Pancreas (tissue), 10 donors: ENCODE results near the gene POSTN. TPM values are rescaled to one million over a fixed set of nuclear protein-coding genes. Genes with fewer than 3 reads are reported as not detected.
A peak's percentile ranks its signal among the peaks of the same experiment; 100 is the strongest.

ENCODE experiments used
- ATAC-seq, 4 donors: fragments of 200-7000 bp; cut with Tn5 transposase; one replicate each; pipeline versions ENCODE4 v1.8.0 to v1.9.1; 2020; ENCODE audit warnings: mild to moderate bottlenecking in 4 of 4, moderate library complexity in 4 of 4
- DNase-seq, 6 donors: peaks; one replicate each; pipeline ENCODE4 v3.0.0-alpha.2; 2020
- FAIRE-seq: peaks from 2 replicates; lab custom pipeline; 2012; peaks lifted over from hg19 to GRCh38; lab: Jason Lieb, UNC
- H3K27ac ChIP-seq, 4 donors: fragments of 200-600 bp; sonication (generic); 1 replicate in 3 of 4; 2 replicates in 1 of 4; pipeline versions ENCODE4 v1.5.0 to v1.8.0; 2020
- H3K27me3 ChIP-seq, 4 donors: fragments of 200-600 bp; one replicate each; pipeline ENCODE4 v1.8.0; 2021
- H3K36me3 ChIP-seq, 3 donors: fragments of 200-600 bp; sonication (generic) in 1 of 3; one replicate each; pipeline versions ENCODE4 v1.5.0 to v1.8.0; 2020 to 2021
- H3K4me1 ChIP-seq, 3 donors: fragments of 200-600 bp; one replicate each; pipeline ENCODE4 v1.8.0; 2021
- H3K4me3 ChIP-seq, 4 donors: fragments of 200-600 bp; sonication (generic) in 2 of 4; one replicate each; pipeline versions ENCODE4 v1.5.0 to v1.8.0; 2020 to 2021
- H3K9me3 ChIP-seq, 4 donors: fragments of 200-600 bp; one replicate each; pipeline ENCODE4 v1.8.0; 2021
- CTCF ChIP-seq, 4 donors: fragments of 200-600 bp; sonication (generic) in 3 of 4; IDR thresholded peaks; one replicate each; pipeline versions ENCODE4 v1.5.0 to v1.8.0; 2021; ENCODE audit warnings: antibody characterized with exemption in 4 of 4
- WGBS, 2 donors: extraction: QIAGEN DNeasy Blood & Tissue Kit; methylation state at CpG; one replicate each; pipeline ENCODE4 v1.1.7; 2013; 5-methylcytosine and 5-hydroxymethylcytosine counted together
- intact Hi-C, 3 donors: fragments of 100-400 bp; cut with DNase I; formaldehyde crosslinking; loops; one replicate each; pipeline versions ENCODE4 v1.11.1 to v1.14.2; 2022
- polyA plus RNA-seq, 2 donors: library from polyadenylated mRNA; stranded (reverse); fragments of 200-250 nt; gene quantifications; one replicate each; pipeline ENCODE4 v1.2.3, GENCODE V29; 2013
- total RNA-seq, 6 donors: library from RNA; stranded (reverse); fragmentation: NEBNext Ultra II Directional in 4 of 6; extraction: Animal tissue kit (Norgen Biotek cat#: 25700) in 4 of 6; gene quantifications; one replicate each; pipeline versions ENCODE4 v1.2.1 to v1.2.4, GENCODE V29; 2021 to 2023
- donor health status: healthy with polysubstance abuse.
- donor health status: DM: no; HTN: no; CAD: no; lungs with moderate emphysema.
- donor health status: DM: no; HTN: no; CAD: no.
- donor health status: control.
- donor health status: control.
- donor health status: Bipolar disorder and iron deficiency.
- donor health status: DM: yes; HTN: yes; CAD: no.
- donor health status: DM: no; HTN: no; CAD: no.
- donor health status: DM: no; HTN: no; CAD: no.
- donor health status: DM: yes; HTN: yes; CAD: no.

Gene POSTN
- total and polyA plus RNA-seq, 8 donors = 0.24 to 41.6 (median 2.4) TPM

GRCh38 chr13:37621811-37622361 lies 23.3 kb upstream of the POSTN start:
- TF ChIP-seq CTCF (IDR thresholded peaks at IDR 0.05) = no peak
- ATAC-seq = peak in 1 of 4 donors; percentile 11
- Histone ChIP-seq H3K4me3 (no peak overlapping the region), H3K27me3 (no peaks in the 10 kb centered on the region), H3K4me1 (no peaks in the 10 kb centered on the region), H3K36me3 (no peaks in the 10 kb centered on the region), H3K27ac (no peak overlapping the region), H3K9me3 (no peaks in the 10 kb centered on the region)
- WGBS, 2 donors = 65 to 75% methylated on average over 3 of the region's 3 CpGs
- intact Hi-C loops = no loop called here
- peak in 1 of 6 donors; percentile 2 for DNase-seq
- no peak for FAIRE-seq

DNA sequence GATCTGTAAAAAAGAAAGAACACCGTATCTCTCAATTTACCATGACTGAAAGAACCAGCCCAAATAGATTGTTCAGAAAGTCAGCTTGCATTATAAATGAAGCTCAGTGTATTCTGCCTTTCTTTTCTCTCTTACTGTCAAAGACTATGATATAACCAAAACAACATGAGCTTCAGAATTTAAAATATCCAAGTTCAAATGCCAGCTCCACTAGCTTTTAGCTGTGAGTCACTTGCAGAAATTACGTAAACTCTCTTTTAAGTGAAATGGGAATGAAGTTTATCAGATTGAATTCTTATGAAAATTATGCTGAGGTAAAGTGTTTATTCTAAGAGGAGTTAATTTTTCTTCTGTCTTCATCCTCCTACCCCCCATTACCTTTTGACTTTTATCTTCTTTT lies 20.0 kb upstream of the POSTN start:
- ATAC-seq (no peak), DNase-seq (no peak), FAIRE-seq (no peak)
- Histone ChIP-seq H3K4me1 (no peaks in the 10 kb centered on the region), H3K4me3 (no peak overlapping the region), H3K27ac (no peak overlapping the region), H3K27me3 (no peaks in the 10 kb centered on the region), H3K36me3 (no peaks in the 10 kb centered on the region), H3K9me3 (no peaks in the 10 kb centered on the region)
- no peak for TF ChIP-seq CTCF (IDR thresholded peaks at IDR 0.05)
- WGBS, 2 donors = 58 to 75% methylated on average over 2 of the region's 2 CpGs
- intact Hi-C loops = no loop called here

- FAIRE-seq (no peak), ATAC-seq (no peak), DNase-seq (no peak)
- intact Hi-C loops = no loop called here
- no peaks in the 10 kb centered on the region for H3K4me1 ChIP-seq
- H3K27ac ChIP-seq = no peak overlapping the region
- H3K9me3 ChIP-seq = no peaks in the 10 kb centered on the region
- H3K36me3 ChIP-seq = no peaks in the 10 kb centered on the region
- no peak overlapping the region for H3K4me3 ChIP-seq
- TF ChIP-seq CTCF (IDR thresholded peaks at IDR 0.05) = no peak
- no peaks in the 10 kb centered on the region for H3K27me3 ChIP-seq
- 55 to 60% methylated on average over 1 of the region's 1 CpG for WGBS, 2 donors
Observed at GRCh38 chr13:37617173-37617572, 18.6 kb upstream of the POSTN start.

- TF ChIP-seq CTCF (IDR thresholded peaks at IDR 0.05) = no peak
- no peaks in the 10 kb centered on the region for H3K4me1 ChIP-seq
- no peaks in the 10 kb centered on the region for H3K36me3 ChIP-seq
- WGBS, 2 donors = 93 to 100% methylated on average over 1 of the region's 1 CpG
- H3K4me3 ChIP-seq = no peak overlapping the region
- intact Hi-C loops = no loop called here
- no peaks in the 10 kb centered on the region for H3K9me3 ChIP-seq
- H3K27me3 ChIP-seq = no peaks in the 10 kb centered on the region
- H3K27ac ChIP-seq = no peak overlapping the region
- no peak for ATAC-seq
- no peak for FAIRE-seq
- no peak for DNase-seq
Observed at GRCh38 chr13:37616131-37616530, 17.6 kb upstream of the POSTN start.

DNA sequence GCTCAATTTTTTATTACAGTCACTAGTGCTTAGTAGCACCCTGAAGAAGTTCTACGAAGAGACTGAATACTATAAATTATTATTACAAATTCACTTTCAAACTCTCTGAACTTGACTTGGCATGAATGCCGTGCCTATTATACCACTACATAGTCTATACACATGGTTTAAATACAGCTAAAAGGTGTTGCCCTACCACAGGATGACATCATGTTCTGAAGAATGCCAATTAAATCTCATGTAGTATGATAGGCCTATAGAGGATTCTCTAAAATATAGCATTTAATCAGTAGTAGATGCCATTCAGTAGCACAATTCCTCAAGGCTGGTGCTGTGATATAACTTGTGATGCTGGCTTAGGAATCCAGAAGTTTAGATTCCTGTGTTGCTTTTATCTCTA lies 16.7 kb upstream of the POSTN start:
- Histone ChIP-seq H3K27me3 (no peaks in the 10 kb centered on the region), H3K4me3 (no peak overlapping the region), H3K4me1 (no peaks in the 10 kb centered on the region), H3K36me3 (no peaks in the 10 kb centered on the region), H3K9me3 (no peaks in the 10 kb centered on the region), H3K27ac (no peak overlapping the region)
- ATAC-seq = no peak
- no peak for DNase-seq
- intact Hi-C loops = no loop called here
- no peak for TF ChIP-seq CTCF (IDR thresholded peaks at IDR 0.05)
- no peak for FAIRE-seq
- 76 to 84% methylated on average over 2 of the region's 2 CpGs for WGBS, 2 donors
